Endothelial cell of umbilical vein (primary cell): Measurements from ENCODE around the gene TBC1D28.
"Not testable (repeated sequence)": the region's sequence is repeated elsewhere in the genome, so short reads cannot be mapped to it uniquely, and the experiment has no call there.

Experiments used
- FOS ChIP-seq: IDR thresholded peaks from 2 replicates; pipeline ENCODE4 v1.6.1; 2011; ENCODE audit warnings: mild to moderate bottlenecking, low read length, moderate library complexity, borderline replicate concordance; ENCODE audit not compliant: insufficient read depth
- TF ChIP-seq, protein P1 (sequence below), 2 donors: IDR thresholded peaks; 1 replicate in 1 of 2; 2 replicates in 1 of 2; pipeline ENCODE4 v1.5.1; 2011; ENCODE audit warnings: low read length in 2 of 2, mild to moderate bottlenecking in 2 of 2, moderate library complexity in 2 of 2, control low read depth in 1 of 2, inconsistent platforms in 1 of 2, low read depth in 1 of 2; ENCODE audit not compliant: insufficient read depth in 1 of 2; ENCODE audit errors: extremely low read depth in 1 of 2

DNA sequence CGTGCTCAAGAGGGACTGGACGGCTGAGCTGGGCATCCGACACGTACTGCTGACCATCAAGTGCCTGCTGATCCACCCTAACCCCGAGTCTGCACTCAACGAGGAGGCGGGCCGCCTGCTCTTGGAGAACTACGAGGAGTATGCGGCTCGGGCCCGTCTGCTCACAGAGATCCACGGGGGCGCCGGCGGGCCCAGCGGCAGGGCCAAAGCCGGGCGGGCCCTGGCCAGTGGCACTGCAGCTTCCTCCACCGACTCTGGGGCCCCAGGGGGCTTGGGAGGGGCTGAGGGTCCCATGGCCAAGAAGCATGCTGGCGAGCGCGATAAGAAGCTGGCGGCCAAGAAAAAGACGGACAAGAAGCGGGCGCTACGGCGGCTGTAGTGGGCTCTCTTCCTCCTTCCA lies 33.2 kb upstream of the TBC1D28 start:
- TF ChIP-seq, protein P1, sequence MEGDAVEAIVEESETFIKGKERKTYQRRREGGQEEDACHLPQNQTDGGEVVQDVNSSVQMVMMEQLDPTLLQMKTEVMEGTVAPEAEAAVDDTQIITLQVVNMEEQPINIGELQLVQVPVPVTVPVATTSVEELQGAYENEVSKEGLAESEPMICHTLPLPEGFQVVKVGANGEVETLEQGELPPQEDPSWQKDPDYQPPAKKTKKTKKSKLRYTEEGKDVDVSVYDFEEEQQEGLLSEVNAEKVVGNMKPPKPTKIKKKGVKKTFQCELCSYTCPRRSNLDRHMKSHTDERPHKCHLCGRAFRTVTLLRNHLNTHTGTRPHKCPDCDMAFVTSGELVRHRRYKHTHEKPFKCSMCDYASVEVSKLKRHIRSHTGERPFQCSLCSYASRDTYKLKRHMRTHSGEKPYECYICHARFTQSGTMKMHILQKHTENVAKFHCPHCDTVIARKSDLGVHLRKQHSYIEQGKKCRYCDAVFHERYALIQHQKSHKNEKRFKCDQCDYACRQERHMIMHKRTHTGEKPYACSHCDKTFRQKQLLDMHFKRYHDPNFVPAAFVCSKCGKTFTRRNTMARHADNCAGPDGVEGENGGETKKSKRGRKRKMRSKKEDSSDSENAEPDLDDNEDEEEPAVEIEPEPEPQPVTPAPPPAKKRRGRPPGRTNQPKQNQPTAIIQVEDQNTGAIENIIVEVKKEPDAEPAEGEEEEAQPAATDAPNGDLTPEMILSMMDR (IDR thresholded peaks at IDR 0.05; ENCODE audit: extremely low read depth in 1 of 2, insufficient read depth in 1 of 2, low read depth in 1 of 2, low read length in 2 of 2), result not testable (repeated sequence)
- not testable (repeated sequence) for TF ChIP-seq FOS
